ENCODE data around the gene VAV2. TPM values are rescaled to one million over a fixed set of nuclear protein-coding genes. Genes with fewer than 3 reads are reported as not detected.

Gene VAV2
- total RNA-seq, 4 donors from 2014 or later = 9.1 to 13.5 (median 10.1) TPM

- intact Hi-C loops (cut with DNase I) = no loop called here
- no peak for TF ChIP-seq EP300 (IDR thresholded peaks at IDR 0.05)
- TF ChIP-seq POLR2A (IDR thresholded peaks at IDR 0.05; ENCODE audit: low read depth) = no peak
- DNase-seq (ENCODE audit: extremely low spot score) = no peak
- no peaks in the 10 kb centered on the region for H3K36me3 ChIP-seq
- no peak overlapping the region for H3K4me3 ChIP-seq
- H3K27me3 ChIP-seq = peaks cover 0 to 17% (median 0%) of the 10 kb centered on the region in 4 donors
- no peaks in the 10 kb centered on the region for H3K9me3 ChIP-seq
- H3K27ac ChIP-seq (replicated peaks in 1 of 4) = no peak overlapping the region
- WGBS = 72% methylated on average over 13 of the region's 23 CpGs
- H3K4me1 ChIP-seq = peaks cover 5 to 18% (median 16%) of the 10 kb centered on the region in 4 donors
These were observed 257.3 kb downstream of the VAV2 start for GRCh38 chr9:133734590-133735414.

GRCh38 chr9:133733796-133734533 is 258.2 kb downstream of the VAV2 start:
- Histone ChIP-seq H3K9me3 (no peaks in the 10 kb centered on the region), H3K27ac (replicated peaks in 1 of 4) (no peak overlapping the region), H3K4me1 (peaks cover 5 to 18% (median 16%) of the 10 kb centered on the region in 4 donors), H3K27me3 (peaks cover 0 to 22% (median 0%) of the 10 kb centered on the region in 4 donors), H3K36me3 (no peaks in the 10 kb centered on the region), H3K4me3 (no peak overlapping the region)
- intact Hi-C loops (cut with DNase I) = no loop called here
- DNase-seq (ENCODE audit: extremely low spot score) = no peak
- TF ChIP-seq EP300 (IDR thresholded peaks at IDR 0.05) (no peak), CTCF (IDR thresholded peaks at IDR 0.05) (no peak)
- WGBS = 78% methylated on average over 13 of the region's 21 CpGs

- Histone ChIP-seq H3K9me3 (no peaks in the 10 kb centered on the region), H3K4me3 (no peak overlapping the region), H3K27me3 (peaks cover 0 to 22% (median 0%) of the 10 kb centered on the region in 4 donors), H3K36me3 (no peaks in the 10 kb centered on the region), H3K4me1 (peaks cover 5 to 15% (median 13%) of the 10 kb centered on the region in 4 donors), H3K27ac (replicated peaks in 1 of 4) (no peak overlapping the region)
- TF ChIP-seq POLR2A (IDR thresholded peaks at IDR 0.05; ENCODE audit: low read depth) (no peak), POLR2AphosphoS5 (IDR thresholded peaks at IDR 0.05) (no peak), CTCF (IDR thresholded peaks at IDR 0.05) (no peak), EP300 (IDR thresholded peaks at IDR 0.05) (no peak)
- WGBS = 81% methylated on average over 4 of the region's 4 CpGs
- intact Hi-C loops (cut with DNase I) = no loop called here
- DNase-seq (ENCODE audit: extremely low spot score) = no peak
These were observed 258.7 kb downstream of the VAV2 start for GRCh38 chr9:133733421-133733795.

- WGBS = 76% methylated on average over 7 of the region's 10 CpGs
- Histone ChIP-seq H3K27ac (replicated peaks in 1 of 4) (no peak overlapping the region), H3K4me1 (peaks cover 0 to 9% (median 7%) of the 10 kb centered on the region in 4 donors), H3K27me3 (peaks cover 0 to 28% (median 0%) of the 10 kb centered on the region in 4 donors), H3K9me3 (no peaks in the 10 kb centered on the region), H3K36me3 (no peaks in the 10 kb centered on the region), H3K4me3 (no peak overlapping the region)
- no peak for TF ChIP-seq CTCF (IDR thresholded peaks at IDR 0.05)
- no peak for TF ChIP-seq POLR2AphosphoS5 (IDR thresholded peaks at IDR 0.05)
- TF ChIP-seq EP300 (IDR thresholded peaks at IDR 0.05) = no peak
- TF ChIP-seq POLR2A (IDR thresholded peaks at IDR 0.05; ENCODE audit: low read depth) = no peak
- DNase-seq (ENCODE audit: extremely low spot score) = no peak
- intact Hi-C loops (cut with DNase I) = no loop called here
These were observed 259.3 kb downstream of the VAV2 start for GRCh38 chr9:133732639-133733408.

All from esophagus muscularis mucosa (tissue), 4 donors.